HCT116 (cell line): ENCODE results near the gene JAK1. TPM values are rescaled to one million over a fixed set of nuclear protein-coding genes. Genes with fewer than 3 reads are reported as not detected.

ENCODE experiments used
- ATAC-seq: fragments of 200-7000 bp; cut with Tn5 transposase; 2 replicates; pipeline ENCODE4 v1.9.1; 2020; ENCODE audit warnings: mild to moderate bottlenecking, moderate library complexity
- BruUV-seq: library from RNA; stranded (reverse); fragments of 400-500 nt; replicated peaks from 2 replicates; lab custom pipeline; 2021; lab: Mats Ljungman, UMichigan
- CTCF ChIA-PET: fragments of 300-600 bp; sonication (Branson Sonifier 250); formaldehyde crosslinking; loops from one replicate; lab custom pipeline; 2021; ENCODE audit warnings: antibody characterized with exemption; lab: Charles Lee
- POLR2A ChIA-PET: fragments of 300-600, 350-600 bp; sonication (Branson Sonifier 250); formaldehyde crosslinking; loops from one replicate; lab custom pipeline; 2021; ENCODE audit warnings: antibody characterized with exemption; lab: Charles Lee
- RAD21 ChIA-PET, 2 experiments: fragments of 300-600 bp; sonication (Branson Sonifier 250); formaldehyde crosslinking; loops; one replicate each; lab custom pipeline; 2023; ENCODE audit warnings: low total read pairs in 2 of 2; ENCODE audit not compliant: uncharacterized antibody in 2 of 2, unreplicated experiment in 2 of 2, low non-redundant PET in 1 of 2; lab: Charles Lee
- DNase-seq: peaks from one replicate; pipeline ENCODE4 v3.0.0-alpha.2; 2010; ENCODE audit warnings: low read depth, low spot score
- H2AFZ ChIP-seq: fragments of 200-600 bp; shearing (Covaris generic), sonication (generic); 2 replicates; pipeline ENCODE4 v1.6.1; 2017; ENCODE audit warnings: low read depth, mixed run types, mixed read lengths, antibody characterized with exemption, low read length; ENCODE audit not compliant: poor library complexity, severe bottlenecking
- H3K27ac ChIP-seq: 2 replicates; pipeline ENCODE4 v1.5.1; 2012; ENCODE audit warnings: low read depth, low read length
- H3K27me3 ChIP-seq: fragments of 200-600 bp; sonication (generic); 2 replicates; pipeline ENCODE4 v1.6.1; 2016; ENCODE audit warnings: mixed run types, low read length, mixed read lengths; ENCODE audit not compliant: insufficient read depth
- H3K36me3 ChIP-seq, 2 experiments: fragments of 200-500 bp in 1 of 2; fragments of 200-600 bp in 1 of 2; sonication (Bioruptor generic) in 1 of 2; sonication (generic) in 1 of 2; 2 replicates each; pipeline versions ENCODE4 v1.5.1 to v1.6.1; 2014 to 2016; ENCODE audit warnings: low read length in 2 of 2, inconsistent platforms in 1 of 2, mixed read lengths in 1 of 2, mixed run types in 1 of 2; ENCODE audit not compliant: insufficient read depth in 2 of 2, control insufficient read depth in 1 of 2
- H3K4me1 ChIP-seq, 2 experiments: fragments of 200-600 bp in 1 of 2; sonication (generic) in 1 of 2; 2 replicates each; pipeline versions ENCODE4 v1.5.1 to v1.6.1; 2012 to 2017; ENCODE audit warnings: low read length in 2 of 2, inconsistent platforms in 1 of 2, mild to moderate bottlenecking in 1 of 2, mixed read lengths in 1 of 2, mixed run types in 1 of 2, moderate library complexity in 1 of 2; ENCODE audit not compliant: insufficient read depth in 2 of 2, control insufficient read depth in 1 of 2
- H3K4me2 ChIP-seq: fragments of 200-600 bp; sonication (generic); 2 replicates; pipeline ENCODE4 v1.6.1; 2017; ENCODE audit warnings: mixed run types, low read length, mixed read lengths
- H3K4me3 ChIP-seq, 2 experiments: fragments of 200-600 bp in 1 of 2; sonication (generic) in 1 of 2; replicated peaks in 1 of 2; 2 replicates each; pipeline ENCODE4 v1.5.1; 2011 to 2016; ENCODE audit warnings: low read length in 2 of 2, control low read depth in 1 of 2, low read depth in 1 of 2, mild to moderate bottlenecking in 1 of 2, mixed read lengths in 1 of 2, mixed run types in 1 of 2
- H3K79me2 ChIP-seq: fragments of 200-600 bp; sonication (generic); 2 replicates; pipeline ENCODE4 v1.6.1; 2017; ENCODE audit warnings: mild to moderate bottlenecking, mixed run types, low read length, moderate library complexity, mixed read lengths; ENCODE audit not compliant: insufficient read depth
- H3K9ac ChIP-seq: fragments of 200-600 bp; sonication (generic); 2 replicates; pipeline ENCODE4 v1.6.1; 2016; ENCODE audit warnings: low read length, mixed read lengths
- H3K9me2 ChIP-seq: fragments of 200-600 bp; sonication (generic), shearing (Covaris generic); 2 replicates; pipeline ENCODE4 v1.6.1; 2017; ENCODE audit warnings: mixed run types, mild to moderate bottlenecking, moderate library complexity; ENCODE audit not compliant: insufficient read depth
- H3K9me3 ChIP-seq, 2 experiments: fragments of 200-500 bp in 1 of 2; fragments of 200-600 bp in 1 of 2; sonication (Bioruptor generic) in 1 of 2; sonication (generic) in 1 of 2; 2 replicates each; pipeline ENCODE4 v1.6.1; 2014 to 2017; ENCODE audit warnings: low read length in 2 of 2, mixed read lengths in 2 of 2, inconsistent platforms in 1 of 2, low read depth in 1 of 2, mild to moderate bottlenecking in 1 of 2, mixed run types in 1 of 2, moderate library complexity in 1 of 2; ENCODE audit not compliant: control insufficient read depth in 1 of 2, insufficient read depth in 1 of 2
- H4K20me1 ChIP-seq: fragments of 200-600 bp; sonication (generic), shearing (Covaris generic); 2 replicates; pipeline ENCODE4 v1.6.1; 2017; ENCODE audit warnings: mixed run types, mild to moderate bottlenecking, moderate library complexity; ENCODE audit not compliant: insufficient read depth
- EGR1 ChIP-seq: IDR thresholded peaks from 2 replicates; pipeline ENCODE4 v1.6.1; 2012; ENCODE audit warnings: low read depth
- ELF1 ChIP-seq: IDR thresholded peaks from 2 replicates; pipeline ENCODE4 v1.6.1; 2012; ENCODE audit warnings: low read depth, borderline replicate concordance
- EZH2 ChIP-seq: fragments of 200-600 bp; sonication (generic); IDR thresholded peaks from 2 replicates; pipeline ENCODE4 v1.6.1; 2017; ENCODE audit warnings: antibody characterized with exemption, mixed run types
- FOSL1 ChIP-seq: IDR thresholded peaks from 2 replicates; pipeline ENCODE4 v1.6.1; 2012; ENCODE audit warnings: low read depth
- JUND ChIP-seq: IDR thresholded peaks from 2 replicates; pipeline ENCODE4 v1.6.1; 2012
- POLR2AphosphoS5 ChIP-seq: IDR thresholded peaks from 2 replicates; pipeline ENCODE4 v1.6.1; 2011; ENCODE audit warnings: mild to moderate bottlenecking, low read depth, low read length, moderate library complexity
- RAD21 ChIP-seq: IDR thresholded peaks from 2 replicates; pipeline ENCODE4 v1.6.1; 2012; ENCODE audit warnings: low read depth, mild to moderate bottlenecking
- SIN3A ChIP-seq: IDR thresholded peaks from 2 replicates; pipeline ENCODE4 v1.6.1; 2012; ENCODE audit warnings: low read depth
- SRF ChIP-seq: IDR thresholded peaks from 2 replicates; pipeline ENCODE4 v1.6.1; 2012; ENCODE audit warnings: low read depth
- TCF7L2 ChIP-seq: IDR thresholded peaks from 2 replicates; pipeline ENCODE4 v1.7.0; 2011; ENCODE audit warnings: borderline replicate concordance, inconsistent platforms; ENCODE audit not compliant: insufficient read depth, insufficient read length; ENCODE audit errors: extremely low read depth
- ZFX ChIP-seq: fragments of 450-650 bp; IDR thresholded peaks from 2 replicates; pipeline ENCODE4 v1.6.1; 2017
- intact Hi-C: fragments of 100-400 bp; cut with micrococcal nuclease; formaldehyde crosslinking; loops from 2 replicates; pipeline ENCODE4 v1.10.0; 2022
- total RNA-seq: library from RNA; stranded (reverse); gene quantifications from one replicate; pipeline ENCODE4 v1.2.1, GENCODE V29; 2021; ENCODE audit not compliant: unreplicated experiment
- TF ChIP-seq, protein P1 (sequence below): IDR thresholded peaks from 2 replicates; pipeline ENCODE4 v1.6.1; 2012
- TF ChIP-seq, protein P2 (sequence below): IDR thresholded peaks from 2 replicates; pipeline ENCODE4 v1.6.1; 2012; ENCODE audit warnings: low read depth
- TF ChIP-seq, protein P3 (sequence below), 3 experiments: fragments of 200-600 bp in 1 of 3; sonication (generic) in 1 of 3; IDR thresholded peaks in 2 of 3; conservative IDR thresholded peaks in 1 of 3; 2 replicates each; pipeline ENCODE4 v1.5.1; 2012 to 2017; ENCODE audit warnings: low read depth in 2 of 3, low read length in 2 of 3, antibody characterized with exemption in 1 of 3, borderline replicate concordance in 1 of 3, control low read depth in 1 of 3, mild to moderate bottlenecking in 1 of 3, mixed read lengths in 1 of 3, mixed run types in 1 of 3, moderate library complexity in 1 of 3; ENCODE audit not compliant: insufficient read depth in 1 of 3

The JAK1 gene
- total RNA-seq, 1 experiment from 2014 or later: 53.2 TPM

DNA sequence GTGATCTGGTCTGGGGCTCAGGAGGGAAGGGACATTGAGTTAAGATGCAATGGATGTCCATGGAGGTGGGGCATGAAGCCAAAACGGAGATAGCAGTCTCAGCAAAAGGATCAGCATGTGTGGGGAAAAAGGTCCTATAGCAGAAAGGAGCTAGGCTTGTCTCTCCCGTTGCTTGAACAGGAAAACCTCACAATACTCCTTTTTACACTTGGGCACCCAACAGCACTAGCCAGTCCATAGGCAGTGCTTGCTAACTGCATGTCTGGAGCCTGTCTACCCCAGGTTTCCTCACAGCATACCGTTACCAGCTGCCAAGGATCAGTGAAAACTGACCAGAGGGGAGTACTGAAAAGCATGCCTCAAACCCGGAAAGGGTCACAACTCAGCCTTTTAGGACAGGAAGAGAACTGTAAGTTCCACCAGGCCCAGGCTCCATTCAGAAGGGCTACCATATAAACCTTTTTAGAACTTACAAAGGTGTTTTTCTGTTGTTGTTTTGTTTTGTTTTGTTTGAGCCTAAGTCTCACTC, 78.6 kb downstream of the JAK1 start:
- Histone ChIP-seq H3K4me3 (no peak overlapping the region), H3K27ac (no peak overlapping the region), H3K36me3 (no peaks in the 10 kb centered on the region; a peak in 1 of 4 replicates), H3K79me2 (peaks cover 11% of the 10 kb centered on the region; the same call in 1 of the 2 replicates), H3K9me2 (no peaks in the 10 kb centered on the region), H3K4me2 (no peak overlapping the region), H3K4me1 (no peaks in the 10 kb centered on the region), H3K27me3 (no peaks in the 10 kb centered on the region), H2AFZ (no peak overlapping the region), H4K20me1 (no peaks in the 10 kb centered on the region), H3K9ac (no peak overlapping the region), H3K9me3 (no peaks in the 10 kb centered on the region)
- no peak for ATAC-seq
- DNase-seq: no peak
- ChIA-PET RAD21 (no interaction called here), POLR2A (no interaction called here), CTCF (no interaction called here)
- TF ChIP-seq FOSL1 (no peak), SRF (no peak), EGR1 (no peak), POLR2AphosphoS5 (no peak), SIN3A (no peak), ZFX (no peak), RAD21 (no peak), JUND (no peak), ELF1 (no peak), EZH2 (no peak), TCF7L2 (no peak)
- TF ChIP-seq, protein P1, sequence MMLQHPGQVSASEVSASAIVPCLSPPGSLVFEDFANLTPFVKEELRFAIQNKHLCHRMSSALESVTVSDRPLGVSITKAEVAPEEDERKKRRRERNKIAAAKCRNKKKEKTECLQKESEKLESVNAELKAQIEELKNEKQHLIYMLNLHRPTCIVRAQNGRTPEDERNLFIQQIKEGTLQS: no peak
- TF ChIP-seq, protein P2, sequence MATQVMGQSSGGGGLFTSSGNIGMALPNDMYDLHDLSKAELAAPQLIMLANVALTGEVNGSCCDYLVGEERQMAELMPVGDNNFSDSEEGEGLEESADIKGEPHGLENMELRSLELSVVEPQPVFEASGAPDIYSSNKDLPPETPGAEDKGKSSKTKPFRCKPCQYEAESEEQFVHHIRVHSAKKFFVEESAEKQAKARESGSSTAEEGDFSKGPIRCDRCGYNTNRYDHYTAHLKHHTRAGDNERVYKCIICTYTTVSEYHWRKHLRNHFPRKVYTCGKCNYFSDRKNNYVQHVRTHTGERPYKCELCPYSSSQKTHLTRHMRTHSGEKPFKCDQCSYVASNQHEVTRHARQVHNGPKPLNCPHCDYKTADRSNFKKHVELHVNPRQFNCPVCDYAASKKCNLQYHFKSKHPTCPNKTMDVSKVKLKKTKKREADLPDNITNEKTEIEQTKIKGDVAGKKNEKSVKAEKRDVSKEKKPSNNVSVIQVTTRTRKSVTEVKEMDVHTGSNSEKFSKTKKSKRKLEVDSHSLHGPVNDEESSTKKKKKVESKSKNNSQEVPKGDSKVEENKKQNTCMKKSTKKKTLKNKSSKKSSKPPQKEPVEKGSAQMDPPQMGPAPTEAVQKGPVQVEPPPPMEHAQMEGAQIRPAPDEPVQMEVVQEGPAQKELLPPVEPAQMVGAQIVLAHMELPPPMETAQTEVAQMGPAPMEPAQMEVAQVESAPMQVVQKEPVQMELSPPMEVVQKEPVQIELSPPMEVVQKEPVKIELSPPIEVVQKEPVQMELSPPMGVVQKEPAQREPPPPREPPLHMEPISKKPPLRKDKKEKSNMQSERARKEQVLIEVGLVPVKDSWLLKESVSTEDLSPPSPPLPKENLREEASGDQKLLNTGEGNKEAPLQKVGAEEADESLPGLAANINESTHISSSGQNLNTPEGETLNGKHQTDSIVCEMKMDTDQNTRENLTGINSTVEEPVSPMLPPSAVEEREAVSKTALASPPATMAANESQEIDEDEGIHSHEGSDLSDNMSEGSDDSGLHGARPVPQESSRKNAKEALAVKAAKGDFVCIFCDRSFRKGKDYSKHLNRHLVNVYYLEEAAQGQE: no peak
- TF ChIP-seq, protein P3, sequence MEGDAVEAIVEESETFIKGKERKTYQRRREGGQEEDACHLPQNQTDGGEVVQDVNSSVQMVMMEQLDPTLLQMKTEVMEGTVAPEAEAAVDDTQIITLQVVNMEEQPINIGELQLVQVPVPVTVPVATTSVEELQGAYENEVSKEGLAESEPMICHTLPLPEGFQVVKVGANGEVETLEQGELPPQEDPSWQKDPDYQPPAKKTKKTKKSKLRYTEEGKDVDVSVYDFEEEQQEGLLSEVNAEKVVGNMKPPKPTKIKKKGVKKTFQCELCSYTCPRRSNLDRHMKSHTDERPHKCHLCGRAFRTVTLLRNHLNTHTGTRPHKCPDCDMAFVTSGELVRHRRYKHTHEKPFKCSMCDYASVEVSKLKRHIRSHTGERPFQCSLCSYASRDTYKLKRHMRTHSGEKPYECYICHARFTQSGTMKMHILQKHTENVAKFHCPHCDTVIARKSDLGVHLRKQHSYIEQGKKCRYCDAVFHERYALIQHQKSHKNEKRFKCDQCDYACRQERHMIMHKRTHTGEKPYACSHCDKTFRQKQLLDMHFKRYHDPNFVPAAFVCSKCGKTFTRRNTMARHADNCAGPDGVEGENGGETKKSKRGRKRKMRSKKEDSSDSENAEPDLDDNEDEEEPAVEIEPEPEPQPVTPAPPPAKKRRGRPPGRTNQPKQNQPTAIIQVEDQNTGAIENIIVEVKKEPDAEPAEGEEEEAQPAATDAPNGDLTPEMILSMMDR (IDR thresholded peaks at IDR 0.05 in 2 of 3, conservative IDR thresholded peaks at IDR 0.05 in 1 of 3; ENCODE audit: borderline replicate concordance in 1 of 3, insufficient read depth in 1 of 3, low read depth in 2 of 3, low read length in 2 of 3): no peak
- intact Hi-C loops: no loop called here
- BruUV-seq: no TSS peak
